Right lobe of liver (tissue), 6 donors: ENCODE measurements around the gene NFKB1. TPM values are rescaled to one million over a fixed set of nuclear protein-coding genes. Genes with fewer than 3 reads are reported as not detected.

Experiments
- ATAC-seq, 4 donors: fragments of 200-7000 bp; cut with Tn5 transposase; one replicate each; pipeline ENCODE4 v1.9.1; 2020; ENCODE audit warnings: mild to moderate bottlenecking in 4 of 4, moderate library complexity in 4 of 4
- DNase-seq, 3 donors: peaks; one replicate each; pipeline ENCODE4 v3.0.0-alpha.2; 2020
- H3K27ac ChIP-seq, 3 donors: fragments of 200-600 bp; one replicate each; pipeline ENCODE4 v1.8.0; 2022
- H3K27me3 ChIP-seq, 2 donors: fragments of 200-600 bp; one replicate each; pipeline ENCODE4 v1.8.0; 2022
- H3K36me3 ChIP-seq, 4 donors: fragments of 200-600 bp; sonication (generic) in 1 of 4; one replicate each; pipeline versions ENCODE4 v1.5.1 to v1.8.0; 2017 to 2022; ENCODE audit warnings: control low read depth in 1 of 4
- H3K4me1 ChIP-seq, 4 donors: fragments of 200-600 bp; sonication (generic) in 1 of 4; one replicate each; pipeline versions ENCODE4 v1.5.1 to v1.8.0; 2017 to 2022; ENCODE audit warnings: control low read depth in 1 of 4
- H3K4me3 ChIP-seq, 3 donors: fragments of 200-600 bp; one replicate each; pipeline ENCODE4 v1.8.0; 2022
- H3K9me3 ChIP-seq, 4 donors: fragments of 200-600 bp; sonication (generic) in 1 of 4; one replicate each; pipeline versions ENCODE4 v1.5.1 to v1.8.0; 2017 to 2022; ENCODE audit warnings: control low read depth in 1 of 4
- CTCF ChIP-seq, 4 donors: fragments of 200-600 bp in 3 of 4; fragments of 450-650 bp in 1 of 4; IDR thresholded peaks; one replicate each; pipeline versions ENCODE4 v1.5.1 to v1.8.0; 2016 to 2022; ENCODE audit warnings: antibody characterized with exemption in 4 of 4, mild to moderate bottlenecking in 2 of 4
- POLR2A ChIP-seq: fragments of 450-650 bp; IDR thresholded peaks from one replicate; pipeline ENCODE4 v1.6.1; 2017; ENCODE audit warnings: antibody characterized with exemption, mild to moderate bottlenecking
- WGBS: methylation state at CpG from one replicate; pipeline ENCODE4 v1.1.6; 2018; ENCODE audit warnings: low coverage, low lambda C conversion rate; ENCODE audit not compliant: insufficient coverage; ENCODE audit errors: missing lambda C conversion rate; 5-methylcytosine and 5-hydroxymethylcytosine counted together
- intact Hi-C, 2 donors: fragments of 100-400 bp; cut with DNase I; formaldehyde crosslinking; loops; one replicate each; pipeline versions ENCODE4 v1.11.2 to v1.14.1; 2022
- total RNA-seq, 6 experiments: library from RNA; depleted of rRNA in 2 of 6; stranded (reverse); fragments of >200 nt in 2 of 6; fragmentation: NEBNext Ultra II Directional in 3 of 6; extraction: Animal tissue kit (Norgen Biotek cat#: 25700) in 3 of 6; gene quantifications; one replicate each; pipeline versions ENCODE4 v1.1.0 to v1.2.4, GENCODE V29; 2016 to 2023
- donor health status: DM: no; HTN: yes; CAD: no.
- donor health status: DM: no; HTN: no; CAD: no.
- donor health status: DM: no; HTN: no; CAD: no.
- donor health status: DM: no; HTN: yes; CAD: no.
- donor health status: DM: no; HTN: yes; CAD: no.

NFKB1 gene
- total RNA-seq, 6 experiments from 2014 or later, result 13.8 to 48.6 (median 17.5) TPM

- H3K9me3 ChIP-seq, result no peaks in the 10 kb centered on the region
- TF ChIP-seq CTCF (IDR thresholded peaks at IDR 0.05) (no peak), POLR2A (no peak)
- intact Hi-C loops, result no loop called here
- ATAC-seq, result no peak
- H3K4me1 ChIP-seq, result no peaks in the 10 kb centered on the region
- H3K27me3 ChIP-seq, result no peaks in the 10 kb centered on the region
- H3K4me3 ChIP-seq, result no peak overlapping the region
- 75% methylated on average over 3 of the region's 3 CpGs for WGBS
- no peak for DNase-seq
- peaks cover 12 to 67% (median 25%) of the 10 kb centered on the region in 4 donors for H3K36me3 ChIP-seq
- H3K27ac ChIP-seq, result no peak overlapping the region
These were observed 98.7 kb downstream of the NFKB1 start for GRCh38 chr4:102599886-102600285.

- TF ChIP-seq CTCF (IDR thresholded peaks at IDR 0.05), result no peak
- no peak for TF ChIP-seq POLR2A
- Histone ChIP-seq H3K9me3 (no peaks in the 10 kb centered on the region), H3K4me3 (no peak overlapping the region), H3K36me3 (peaks cover 12 to 59% (median 26%) of the 10 kb centered on the region in 4 donors), H3K4me1 (no peaks in the 10 kb centered on the region), H3K27me3 (no peaks in the 10 kb centered on the region), H3K27ac (no peak overlapping the region)
- intact Hi-C loops, result no loop called here
- DNase-seq (no peak), ATAC-seq (no peak)
These were observed 99.5 kb downstream of the NFKB1 start for GRCh38 chr4:102600689-102601088.

- Histone ChIP-seq H3K36me3 (peaks cover 4 to 54% (median 22%) of the 10 kb centered on the region in 4 donors), H3K9me3 (no peaks in the 10 kb centered on the region), H3K4me1 (no peaks in the 10 kb centered on the region), H3K27me3 (no peaks in the 10 kb centered on the region), H3K27ac (no peak overlapping the region), H3K4me3 (no peak overlapping the region)
- ATAC-seq, result peak; percentile 21 to 78 (median 56)
- DNase-seq, result no peak
- intact Hi-C loops, result no loop called here
- 50% methylated on average over 8 of the region's 8 CpGs for WGBS
- TF ChIP-seq CTCF (IDR thresholded peaks at IDR 0.05) (no peak), POLR2A (no peak)
These were observed 100.5 kb downstream of the NFKB1 start for GRCh38 chr4:102601586-102602227.

GRCh38 chr4:102604222-102604940 is 103.2 kb downstream of the NFKB1 start:
- peaks cover 0 to 55% (median 13%) of the 10 kb centered on the region in 4 donors for H3K36me3 ChIP-seq
- DNase-seq (no peak), ATAC-seq (no peak)
- no peaks in the 10 kb centered on the region for H3K4me1 ChIP-seq
- 59% methylated on average over 2 of the region's 2 CpGs for WGBS
- TF ChIP-seq CTCF (IDR thresholded peaks at IDR 0.05), result no peak
- no peak for TF ChIP-seq POLR2A
- H3K27ac ChIP-seq, result no peak overlapping the region
- no peak overlapping the region for H3K4me3 ChIP-seq
- no peaks in the 10 kb centered on the region for H3K9me3 ChIP-seq
- intact Hi-C loops, result no loop called here
- no peaks in the 10 kb centered on the region for H3K27me3 ChIP-seq
